Right cardiac atrium (tissue), 5 donors: ENCODE data around the gene FOXD2. TPM values are rescaled to one million over a fixed set of nuclear protein-coding genes. Genes with fewer than 3 reads are reported as not detected.

Source experiments
- ATAC-seq, 2 donors: fragments of 200-7000 bp; cut with Tn5 transposase; one replicate each; pipeline versions ENCODE4 v1.8.0 to v1.9.1; 2020; ENCODE audit warnings: moderate library complexity in 2 of 2, mild to moderate bottlenecking in 1 of 2
- DNase-seq, 3 donors: peaks; one replicate each; pipeline ENCODE4 v3.0.0-alpha.2; 2020
- H3K27ac ChIP-seq: one replicate; pipeline ENCODE4 v1.5.1; 2013; ENCODE audit warnings: mild to moderate bottlenecking, low read length, control low read depth, moderate library complexity
- H3K27me3 ChIP-seq: one replicate; pipeline ENCODE4 v1.6.1; 2013; ENCODE audit not compliant: control insufficient read depth, insufficient read depth
- H3K4me1 ChIP-seq: one replicate; pipeline ENCODE4 v1.6.1; 2013; ENCODE audit warnings: low read length; ENCODE audit not compliant: control insufficient read depth, insufficient read depth
- H3K4me3 ChIP-seq: one replicate; pipeline ENCODE4 v1.5.1; 2013; ENCODE audit warnings: low read length, control low read depth
- H3K9me3 ChIP-seq: one replicate; pipeline ENCODE4 v1.6.1; 2013; ENCODE audit warnings: low read length; ENCODE audit not compliant: control insufficient read depth
- WGBS: extraction: QIAGEN DNeasy Blood & Tissue Kit; methylation state at CpG from one replicate; pipeline ENCODE4 v1.1.7; 2013; 5-methylcytosine and 5-hydroxymethylcytosine counted together
- intact Hi-C, 4 donors: fragments of 100-400 bp; cut with DNase I; formaldehyde crosslinking; loops; one replicate each; pipeline versions ENCODE4 v1.11.0 to v1.14.0; 2022 to 2023
- long read RNA-seq, 4 donors: library from polyadenylated mRNA; unstranded; transcript quantifications; one replicate each; pipeline ENCODE4 v2.0.0, GENCODE V29; 2020 to 2021
- polyA plus RNA-seq: library from polyadenylated mRNA; stranded (reverse); fragments of 200-250 nt; gene quantifications from one replicate; pipeline ENCODE4 v1.2.3, GENCODE V29; 2013
- total RNA-seq, 4 donors: library from RNA; stranded (reverse); fragmentation: NEBNext Ultra II Directional; extraction: Animal tissue kit (Norgen Biotek cat#: 25700); gene quantifications; one replicate each; pipeline ENCODE4 v1.2.1, GENCODE V29; 2021
- donor health status: healthy with polysubstance abuse.
- donor health status: DM: no; HTN: yes; CAD: no.
- donor health status: DM: no; HTN: no; CAD: no.
- donor health status: DM: no; HTN: yes; CAD: no; lungs with severe emphysema.
- donor health status: DM: yes; HTN: yes; CAD: no.

Gene FOXD2
- total RNA-seq (under 1 TPM in 2 of 4 donors, not detected in 2; 0.06 to 0.08 TPM), polyA plus RNA-seq (0.05 TPM)
- long read RNA-seq, donor 1, full-length matches to known transcripts = 1 of 1 reads
- long read RNA-seq, donor 1, partial matches to known transcripts = 0 of 1 reads
- long read RNA-seq, donor 1, other reads (novel, unspliced or antisense) = 0 of 1 reads
- long read RNA-seq, donor 2 = 0 reads
- long read RNA-seq, donor 3, full-length matches to known transcripts = 1 of 1 reads
- long read RNA-seq, donor 3, partial matches to known transcripts = 0 of 1 reads
- long read RNA-seq, donor 3, other reads (novel, unspliced or antisense) = 0 of 1 reads
- long read RNA-seq, donor 4 = 0 reads

DNA sequence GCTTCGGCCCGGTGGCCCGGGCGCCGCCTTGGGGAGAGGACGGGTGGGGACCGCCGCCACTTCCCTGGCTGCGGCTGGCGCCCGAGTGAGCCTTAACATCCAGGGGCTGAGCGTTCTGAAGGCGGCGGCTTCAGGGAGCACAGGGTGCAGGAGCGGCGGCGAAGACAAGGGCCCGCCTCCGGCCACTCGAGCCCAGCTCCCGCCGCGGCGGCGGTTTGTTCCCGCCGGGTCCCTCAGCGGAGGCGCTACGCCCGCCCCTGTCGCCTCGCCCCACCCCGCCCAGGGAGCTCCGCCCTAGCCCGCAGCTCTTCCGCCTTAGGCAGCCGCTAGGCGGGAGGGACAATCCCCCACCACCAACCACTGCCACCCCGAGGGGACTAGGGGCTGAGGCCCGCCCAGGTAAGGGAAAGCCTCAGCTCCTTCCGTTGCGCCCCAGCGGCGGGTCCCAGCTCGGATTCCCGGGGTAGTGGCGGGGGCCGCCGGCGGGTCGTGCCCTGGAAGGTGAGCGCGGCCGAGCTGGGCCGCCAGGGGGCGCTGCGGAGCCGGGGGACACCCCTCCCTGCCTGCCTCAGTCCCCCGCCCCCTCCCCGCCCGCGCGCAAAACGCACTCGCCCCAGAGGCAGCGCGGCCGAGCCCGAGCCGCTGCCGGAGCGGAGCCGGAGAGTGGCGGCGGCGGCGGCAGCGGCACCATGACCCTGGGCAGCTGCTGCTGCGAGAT is at the start of gene FOXD2:
Gene FOXD2, plus strand, starts transcription at position 598 of the 718 bp plus-strand sequence. Its CDS starts 92 bp downstream, at position 690.
- no peaks in the 10 kb centered on the region for H3K9me3 ChIP-seq
- intact Hi-C loops = loop anchor here in 3 of 4 donors (5.0 to 10.0 kb wide), 4 partner anchors 253 to 290 kb away; no protein-coding TSS in a partner anchor
- peaks cover 3% of the 10 kb centered on the region for H3K27me3 ChIP-seq
- DNase-seq (peak; percentile 86 to 94 (median 93)), ATAC-seq (peak; percentile 95)
- no peak within 1 kb of the TSS for H3K27ac ChIP-seq
- under 1% methylated on average over 80 of the region's 80 CpGs for WGBS
- peak within 1 kb of the TSS; percentile 84 for H3K4me3 ChIP-seq
- no peaks in the 10 kb centered on the region for H3K4me1 ChIP-seq

DNA sequence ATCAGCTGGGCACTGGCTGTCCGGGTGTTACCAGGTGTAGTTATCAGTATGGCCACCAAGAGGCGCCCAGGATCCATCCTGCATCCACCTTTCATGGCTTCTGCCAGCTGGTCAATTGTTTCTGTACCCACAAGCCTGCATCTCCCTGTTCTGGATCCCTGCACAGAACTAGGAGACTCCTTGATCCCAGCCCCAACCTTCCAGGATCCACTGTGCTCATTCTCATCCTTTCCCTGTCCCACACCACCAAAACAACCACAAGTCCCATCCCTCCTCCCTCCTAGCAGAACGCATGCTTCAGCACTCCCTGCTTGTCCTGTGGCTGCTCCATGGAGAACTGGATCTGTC is 49.0 kb upstream of the FOXD2 start:
- 26% methylated on average over 3 of the region's 3 CpGs for WGBS
- peak; percentile 61 to 69 for ATAC-seq
- no peak overlapping the region for H3K4me3 ChIP-seq
- H3K9me3 ChIP-seq = no peaks in the 10 kb centered on the region
- intact Hi-C loops = no loop called here
- no peaks in the 10 kb centered on the region for H3K4me1 ChIP-seq
- H3K27ac ChIP-seq = no peak overlapping the region
- no peaks in the 10 kb centered on the region for H3K27me3 ChIP-seq
- peak in 2 of 3 donors; percentile 41 to 79 for DNase-seq

DNA sequence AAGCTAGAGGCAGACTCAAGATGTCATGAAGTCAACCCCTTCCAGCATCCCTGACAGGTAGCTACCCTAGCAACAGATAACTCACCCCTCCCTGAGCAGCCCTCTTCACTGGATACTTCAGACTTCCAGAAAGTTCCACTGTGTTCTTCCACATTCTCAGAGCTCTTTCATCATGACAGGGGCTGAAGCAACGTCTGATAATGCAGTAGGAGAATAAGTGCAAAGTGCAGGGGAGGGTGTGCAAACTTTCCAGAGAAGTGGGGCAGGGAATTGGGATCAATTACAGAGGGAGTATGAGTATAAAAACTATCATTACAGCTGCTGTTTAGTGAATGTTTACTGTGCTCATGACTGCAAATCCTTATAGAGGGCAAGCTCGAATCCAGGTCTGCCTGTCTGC is 48.1 kb upstream of the FOXD2 start:
- Histone ChIP-seq H3K4me3 (no peak overlapping the region), H3K27me3 (no peaks in the 10 kb centered on the region), H3K9me3 (no peaks in the 10 kb centered on the region), H3K4me1 (no peaks in the 10 kb centered on the region), H3K27ac (no peak overlapping the region)
- 52% methylated on average over 2 of the region's 2 CpGs for WGBS
- ATAC-seq = no peak
- intact Hi-C loops = no loop called here
- no peak for DNase-seq

DNA sequence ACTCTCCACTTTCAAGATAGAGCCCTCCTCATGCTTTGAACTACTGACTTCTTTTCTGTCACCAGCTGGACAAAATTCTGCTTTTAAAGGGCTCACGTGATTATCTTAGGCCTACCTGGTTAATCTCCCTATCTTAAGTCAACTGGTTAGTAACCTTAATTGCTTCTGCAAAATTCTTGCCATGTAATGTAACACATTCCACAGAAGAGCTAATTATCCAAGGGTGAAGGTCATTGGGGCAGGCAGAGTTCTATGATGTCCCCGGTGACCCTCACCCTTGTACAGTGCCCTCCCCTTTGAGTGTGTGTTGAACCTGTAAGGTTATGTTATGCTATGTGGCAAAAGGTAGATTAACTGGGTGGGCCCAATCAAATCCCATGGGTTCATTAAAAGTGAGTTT is 47.0 kb upstream of the FOXD2 start:
- WGBS = 81% methylated on average over 2 of the region's 2 CpGs
- intact Hi-C loops = no loop called here
- no peak overlapping the region for H3K27ac ChIP-seq
- ATAC-seq (no peak), DNase-seq (no peak)
- no peak overlapping the region for H3K4me3 ChIP-seq
- no peaks in the 10 kb centered on the region for H3K4me1 ChIP-seq
- H3K27me3 ChIP-seq = no peaks in the 10 kb centered on the region
- H3K9me3 ChIP-seq = no peaks in the 10 kb centered on the region

DNA sequence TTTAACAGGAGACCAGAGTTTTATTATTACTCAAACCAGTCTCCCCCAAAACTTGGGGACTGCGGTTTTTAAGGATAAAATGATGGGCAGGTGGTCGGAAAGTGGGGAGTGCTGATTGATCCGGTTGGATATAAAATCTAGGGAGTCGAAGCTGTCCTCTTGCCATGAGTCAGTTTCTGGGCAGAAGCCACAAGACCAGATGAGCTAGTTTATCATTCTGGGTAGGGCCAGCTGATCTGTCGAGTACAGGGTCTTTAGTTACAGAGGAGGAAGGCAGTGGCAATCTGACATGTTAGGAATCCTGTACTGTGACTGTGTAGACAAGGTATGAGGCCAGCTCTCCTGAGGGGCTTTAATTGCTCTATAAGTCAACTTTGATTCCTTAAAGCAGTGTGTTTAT is 44.7 kb upstream of the FOXD2 start:
- intact Hi-C loops = no loop called here
- DNase-seq = no peak
- 71% methylated on average over 5 of the region's 5 CpGs for WGBS
- ATAC-seq = no peak
- H3K4me3 ChIP-seq = no peak overlapping the region
- H3K9me3 ChIP-seq = no peaks in the 10 kb centered on the region
- H3K27ac ChIP-seq = no peak overlapping the region
- no peaks in the 10 kb centered on the region for H3K4me1 ChIP-seq
- no peaks in the 10 kb centered on the region for H3K27me3 ChIP-seq

DNA sequence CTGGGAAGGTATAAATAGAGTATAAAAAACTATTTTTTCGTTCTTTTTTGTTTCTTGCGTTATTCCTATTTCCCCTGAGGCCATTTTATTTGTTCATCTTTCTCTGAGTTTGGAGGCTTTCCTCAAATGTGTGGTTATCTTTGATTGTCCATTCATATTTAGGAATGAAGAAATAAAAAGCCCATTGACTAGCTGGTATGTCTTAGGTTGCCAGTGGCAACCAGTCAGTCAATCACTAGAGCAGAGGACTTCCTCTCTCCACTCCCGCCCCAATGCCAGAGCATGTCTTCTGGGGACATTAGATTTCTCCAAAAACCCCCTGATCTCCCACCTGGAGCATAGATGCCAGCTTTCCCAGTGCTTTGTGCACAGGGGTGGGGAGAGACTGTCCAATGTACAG is 42.4 kb upstream of the FOXD2 start:
- peaks cover 3% of the 10 kb centered on the region for H3K27me3 ChIP-seq
- no peak overlapping the region for H3K27ac ChIP-seq
- no peak overlapping the region for H3K4me3 ChIP-seq
- ATAC-seq (no peak), DNase-seq (no peak)
- no peaks in the 10 kb centered on the region for H3K9me3 ChIP-seq
- 81% methylated on average over 3 of the region's 3 CpGs for WGBS
- intact Hi-C loops = no loop called here
- H3K4me1 ChIP-seq = no peaks in the 10 kb centered on the region

DNA sequence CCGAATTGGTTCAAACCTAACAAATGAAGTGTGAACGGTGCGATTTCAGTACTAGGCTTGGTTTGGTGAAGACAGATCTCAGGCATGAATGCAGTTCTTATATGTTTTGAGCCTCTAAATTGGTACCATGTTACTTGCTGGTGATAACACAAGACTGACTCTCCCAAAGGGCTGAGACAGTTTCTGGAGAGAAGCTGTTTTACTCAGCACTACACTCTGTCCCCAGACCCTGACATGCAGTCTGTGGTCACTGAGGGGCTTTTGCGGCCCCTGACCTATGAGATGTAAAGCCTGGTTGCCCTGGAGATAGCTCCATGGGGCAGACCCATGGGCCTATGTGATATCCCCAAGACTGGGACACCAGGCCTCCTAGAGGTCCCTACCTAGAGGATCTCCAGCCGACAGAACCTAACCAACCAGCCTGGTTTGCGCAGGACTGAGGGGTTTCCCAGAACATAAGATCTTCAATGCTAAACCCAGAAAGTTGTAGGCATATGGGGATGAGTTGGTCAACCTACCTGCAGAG is 41.1 kb upstream of the FOXD2 start:
- Histone ChIP-seq H3K27me3 (peaks cover 3% of the 10 kb centered on the region), H3K27ac (no peak overlapping the region), H3K4me1 (no peaks in the 10 kb centered on the region), H3K9me3 (no peaks in the 10 kb centered on the region), H3K4me3 (no peak overlapping the region)
- WGBS = 95% methylated on average over 6 of the region's 6 CpGs
- ATAC-seq = no peak
- intact Hi-C loops = no loop called here
- no peak for DNase-seq

DNA sequence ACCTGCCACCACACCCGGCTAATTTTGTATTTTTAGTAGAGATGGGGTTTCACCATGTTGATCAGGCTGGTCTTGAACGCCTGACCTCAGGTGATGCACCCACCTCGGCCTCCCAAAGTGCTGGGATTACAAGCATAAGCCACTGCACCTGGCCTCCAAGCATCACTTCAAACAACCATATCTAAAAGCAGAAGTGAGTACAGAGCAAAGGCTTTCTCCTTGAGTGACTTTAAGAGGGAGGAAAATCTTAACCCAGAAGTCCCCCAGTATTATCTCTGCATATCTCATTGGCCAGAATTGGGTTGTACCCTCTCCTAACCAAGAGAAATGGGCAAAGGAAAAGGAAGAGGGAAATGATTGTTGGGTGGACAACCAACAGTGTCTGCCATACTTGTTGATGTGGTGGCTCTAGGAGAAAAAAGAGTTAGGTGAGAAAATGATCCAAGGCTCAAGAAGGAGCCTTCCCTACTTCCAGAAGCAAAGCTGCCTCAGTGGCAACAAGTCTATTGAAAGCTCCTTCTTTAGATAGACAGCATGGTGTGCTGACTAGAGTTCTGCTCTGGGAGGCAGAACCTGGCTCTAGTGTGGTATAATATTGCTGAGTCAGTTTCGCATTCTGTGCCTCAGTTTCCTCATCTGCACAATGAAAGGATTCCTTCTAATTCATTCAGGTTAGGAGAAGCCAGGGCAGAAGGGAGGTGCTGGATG is 38.6 kb upstream of the FOXD2 start:
- Histone ChIP-seq H3K4me1 (no peaks in the 10 kb centered on the region), H3K4me3 (no peak overlapping the region), H3K27me3 (peaks cover 3% of the 10 kb centered on the region), H3K27ac (no peak overlapping the region), H3K9me3 (no peaks in the 10 kb centered on the region)
- intact Hi-C loops = no loop called here
- WGBS = 86% methylated on average over 4 of the region's 4 CpGs
- DNase-seq = no peak
- no peak for ATAC-seq

DNA sequence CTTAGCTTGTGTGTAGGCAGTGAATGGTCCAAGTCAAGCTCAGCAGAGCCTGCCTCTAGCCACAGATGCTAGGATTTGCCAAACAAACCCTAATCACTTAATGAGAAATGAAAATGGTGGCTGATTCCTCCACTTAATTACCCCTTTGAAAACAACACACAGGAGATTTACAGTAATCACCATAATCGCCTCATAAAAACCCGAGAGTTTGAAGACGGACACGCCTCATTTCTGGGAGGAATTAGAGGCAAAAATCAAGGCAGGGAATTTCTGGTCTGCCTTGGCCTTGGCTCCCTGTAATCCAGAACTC is 38.0 kb upstream of the FOXD2 start:
- H3K9me3 ChIP-seq = no peaks in the 10 kb centered on the region
- intact Hi-C loops = no loop called here
- DNase-seq (no peak), ATAC-seq (no peak)
- no peak overlapping the region for H3K4me3 ChIP-seq
- H3K27ac ChIP-seq = no peak overlapping the region
- WGBS = 92% methylated on average over 4 of the region's 4 CpGs
- H3K4me1 ChIP-seq = no peaks in the 10 kb centered on the region
- H3K27me3 ChIP-seq = peaks cover 3% of the 10 kb centered on the region

DNA sequence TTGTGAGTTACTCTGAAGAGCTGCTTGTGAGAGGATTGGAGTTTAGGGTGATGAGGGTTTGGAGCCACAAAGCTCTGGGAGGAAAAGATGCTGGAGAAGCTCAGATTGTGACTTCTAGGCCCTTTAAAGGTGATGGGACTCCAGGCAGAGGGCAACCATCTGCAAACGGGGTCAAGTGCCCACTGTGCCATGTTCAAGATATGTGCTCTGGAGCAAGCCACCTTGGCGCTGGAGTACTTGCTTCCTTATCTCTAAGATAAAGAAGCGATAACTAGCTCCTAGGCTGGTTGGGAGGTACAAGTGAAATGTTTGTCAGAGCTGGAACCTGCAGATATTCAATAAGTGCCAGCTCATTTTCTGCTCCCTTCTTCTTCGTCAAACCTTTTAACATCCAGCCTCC is 36.1 kb upstream of the FOXD2 start:
- intact Hi-C loops = no loop called here
- Histone ChIP-seq H3K4me3 (no peak overlapping the region), H3K9me3 (no peaks in the 10 kb centered on the region), H3K27ac (no peak overlapping the region), H3K27me3 (peaks cover 3% of the 10 kb centered on the region), H3K4me1 (no peaks in the 10 kb centered on the region)
- WGBS = 60% methylated on average over 4 of the region's 4 CpGs
- DNase-seq = no peak
- ATAC-seq = no peak

DNA sequence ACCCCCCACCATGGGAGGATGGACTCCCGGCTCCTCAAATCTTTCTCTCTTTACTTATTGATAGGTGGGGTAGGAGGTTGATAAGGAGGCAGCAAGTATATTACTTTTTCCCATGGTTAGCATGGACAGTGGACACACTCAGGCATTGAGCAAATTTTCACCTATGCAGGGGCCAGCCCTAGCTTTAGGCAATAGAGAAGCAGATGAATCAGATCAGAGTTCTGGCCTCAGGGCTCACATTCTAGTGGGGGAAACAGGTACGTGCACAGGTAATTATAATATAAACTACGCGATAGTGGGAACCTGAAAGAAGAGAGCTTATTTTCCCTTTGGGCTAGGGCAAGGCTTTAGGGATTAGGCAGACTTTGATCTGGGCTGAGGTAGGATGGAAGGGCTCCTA is 35.3 kb upstream of the FOXD2 start:
- peaks cover 3% of the 10 kb centered on the region for H3K27me3 ChIP-seq
- H3K4me3 ChIP-seq = no peak overlapping the region
- no peak overlapping the region for H3K27ac ChIP-seq
- H3K9me3 ChIP-seq = no peaks in the 10 kb centered on the region
- no peak for ATAC-seq
- WGBS = 88% methylated on average over 4 of the region's 4 CpGs
- intact Hi-C loops = no loop called here
- H3K4me1 ChIP-seq = no peaks in the 10 kb centered on the region
- DNase-seq = no peak
